Natural killer cell (primary cell): ENCODE measurements around the gene THY1. TPM values are rescaled to one million over a fixed set of nuclear protein-coding genes. Genes with fewer than 3 reads are reported as not detected.

Source experiments
- ATAC-seq, 3 donors: fragments of 150-1000 bp in 2 of 3; fragments of 200-7000 bp in 1 of 3; cut with Tn5 transposase; 1 replicate in 1 of 3; 2 replicates in 2 of 3; pipeline ENCODE4 v1.10.0; 2021; ENCODE audit warnings: mild to moderate bottlenecking in 2 of 3, moderate library complexity in 2 of 3
- DNase-seq, 2 donors: peaks; one replicate each; pipeline versions ENCODE4 v3.0.0 to v3.0.0-alpha.2; 2013 to 2021; ENCODE audit warnings: mixed read lengths in 1 of 2
- H3K27ac ChIP-seq: one replicate; pipeline ENCODE4 v1.5.1; 2013; ENCODE audit warnings: mild to moderate bottlenecking, low read length
- H3K27me3 ChIP-seq: one replicate; pipeline ENCODE4 v1.6.1; 2013; ENCODE audit warnings: low read length; ENCODE audit not compliant: control insufficient read depth, insufficient read depth
- H3K36me3 ChIP-seq: one replicate; pipeline ENCODE4 v1.6.1; 2013; ENCODE audit warnings: low read length; ENCODE audit not compliant: control insufficient read depth, insufficient read depth
- H3K4me1 ChIP-seq: one replicate; pipeline ENCODE4 v1.6.1; 2013; ENCODE audit warnings: low read length; ENCODE audit not compliant: control insufficient read depth, insufficient read depth
- H3K4me3 ChIP-seq: one replicate; pipeline ENCODE4 v1.5.1; 2013; ENCODE audit warnings: low read length
- H3K9me3 ChIP-seq: one replicate; pipeline ENCODE4 v1.6.1; 2013; ENCODE audit warnings: low read length; ENCODE audit not compliant: control insufficient read depth, insufficient read depth
- H3K27ac Mint-ChIP-seq, 2 donors: one replicate each; pipeline ENCODE4 v1.8.0; 2022; ENCODE audit warnings: mild to moderate bottlenecking in 2 of 2, mixed read lengths in 2 of 2, moderate library complexity in 1 of 2
- H3K27me3 Mint-ChIP-seq, 2 donors: one replicate each; pipeline ENCODE4 v1.8.0; 2022; ENCODE audit warnings: low read depth in 2 of 2, mixed read lengths in 2 of 2
- H3K36me3 Mint-ChIP-seq: one replicate; pipeline ENCODE4 v1.8.0; 2022; ENCODE audit warnings: mixed read lengths
- H3K4me1 Mint-ChIP-seq, 2 donors: one replicate each; pipeline ENCODE4 v1.8.0; 2022; ENCODE audit warnings: mixed read lengths in 2 of 2
- H3K4me3 Mint-ChIP-seq: one replicate; pipeline ENCODE4 v1.8.0; 2022; ENCODE audit warnings: mild to moderate bottlenecking, moderate library complexity, mixed read lengths
- H3K9me3 Mint-ChIP-seq, 2 donors: one replicate each; pipeline ENCODE4 v1.8.0; 2022; ENCODE audit warnings: mixed read lengths in 2 of 2
- WGBS: methylation state at CpG from one replicate; pipeline ENCODE4 v1.1.7; 2013; ENCODE audit warnings: missing lambda C conversion rate; ENCODE audit not compliant: insufficient coverage; 5-methylcytosine and 5-hydroxymethylcytosine counted together
- intact Hi-C: fragments of 100-400 bp; cut with micrococcal nuclease; formaldehyde crosslinking; loops from one replicate; pipeline ENCODE4 v1.14.2; 2022
- total RNA-seq, 4 donors: library from RNA; stranded (reverse); fragments of 120-200 nt in 1 of 4; gene quantifications; one replicate each; pipeline versions ENCODE4 v1.2.3 to v1.2.4, GENCODE V29; 2013 to 2022
- TF ChIP-seq, protein P1 (sequence below): fragments of 200-600 bp; IDR thresholded peaks from one replicate; pipeline ENCODE4 v1.8.0; 2022; ENCODE audit warnings: antibody characterized with exemption

Gene THY1
- total RNA-seq, 3 donors from 2014 or later (not counting 1 experiment from before 2014, with no cell fraction given): not detected

DNA sequence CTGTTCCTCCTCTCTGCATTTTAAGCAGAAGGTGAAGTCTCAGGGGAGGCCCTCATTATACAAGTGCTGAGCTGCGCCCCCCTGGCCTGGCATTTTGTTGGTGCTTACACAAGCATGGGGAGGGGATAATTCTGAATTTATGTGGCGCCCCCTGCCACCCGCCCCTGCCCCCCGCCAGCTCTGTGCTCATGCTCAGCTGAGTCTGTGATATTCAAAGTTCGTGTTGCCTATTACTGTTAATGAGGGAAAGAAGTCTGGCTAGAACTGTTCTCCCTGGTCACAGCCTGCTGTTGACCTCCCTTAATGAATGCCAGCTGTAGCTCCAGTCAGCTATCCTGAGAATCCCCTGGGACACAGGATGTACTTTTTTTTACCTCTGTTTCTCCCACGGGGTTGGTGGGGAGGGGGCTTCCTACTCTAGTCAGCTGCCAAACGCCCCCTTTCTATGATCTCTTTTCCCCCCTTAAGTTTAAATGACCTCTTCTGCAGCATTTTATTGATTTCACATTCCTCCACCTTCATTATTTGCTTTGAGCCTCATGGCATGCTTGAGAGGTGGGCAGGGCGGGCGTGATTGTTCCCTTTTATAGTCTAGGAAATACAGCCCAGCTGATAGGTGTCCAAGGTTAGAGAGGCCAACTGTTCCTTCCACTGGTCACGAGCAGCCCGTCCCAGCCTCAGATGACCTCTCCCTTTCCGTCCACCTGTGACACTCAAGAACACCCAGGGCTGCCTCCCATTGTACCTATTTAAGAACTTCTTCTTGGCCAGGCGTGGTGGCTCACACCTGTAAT is 53.6 kb downstream of the THY1 start:
- Mint-ChIP-seq H3K4me1 (peaks cover 7 to 13% of the 10 kb centered on the region in 2 donors), H3K4me3 (no peak overlapping the region), H3K27ac (no peak overlapping the region), H3K9me3 (no peaks in the 10 kb centered on the region), H3K27me3 (peaks cover 40 to 45% of the 10 kb centered on the region in 2 donors), H3K36me3 (peaks cover 5% of the 10 kb centered on the region)
- no peak for ATAC-seq
- WGBS: 89% methylated on average over 12 of the region's 13 CpGs
- H3K36me3 ChIP-seq: no peaks in the 10 kb centered on the region
- no peak for DNase-seq
- peaks cover 16% of the 10 kb centered on the region for H3K4me1 ChIP-seq
- H3K9me3 ChIP-seq: no peaks in the 10 kb centered on the region
- intact Hi-C loops: no loop called here
- no peak overlapping the region for H3K4me3 ChIP-seq
- TF ChIP-seq, protein P1, sequence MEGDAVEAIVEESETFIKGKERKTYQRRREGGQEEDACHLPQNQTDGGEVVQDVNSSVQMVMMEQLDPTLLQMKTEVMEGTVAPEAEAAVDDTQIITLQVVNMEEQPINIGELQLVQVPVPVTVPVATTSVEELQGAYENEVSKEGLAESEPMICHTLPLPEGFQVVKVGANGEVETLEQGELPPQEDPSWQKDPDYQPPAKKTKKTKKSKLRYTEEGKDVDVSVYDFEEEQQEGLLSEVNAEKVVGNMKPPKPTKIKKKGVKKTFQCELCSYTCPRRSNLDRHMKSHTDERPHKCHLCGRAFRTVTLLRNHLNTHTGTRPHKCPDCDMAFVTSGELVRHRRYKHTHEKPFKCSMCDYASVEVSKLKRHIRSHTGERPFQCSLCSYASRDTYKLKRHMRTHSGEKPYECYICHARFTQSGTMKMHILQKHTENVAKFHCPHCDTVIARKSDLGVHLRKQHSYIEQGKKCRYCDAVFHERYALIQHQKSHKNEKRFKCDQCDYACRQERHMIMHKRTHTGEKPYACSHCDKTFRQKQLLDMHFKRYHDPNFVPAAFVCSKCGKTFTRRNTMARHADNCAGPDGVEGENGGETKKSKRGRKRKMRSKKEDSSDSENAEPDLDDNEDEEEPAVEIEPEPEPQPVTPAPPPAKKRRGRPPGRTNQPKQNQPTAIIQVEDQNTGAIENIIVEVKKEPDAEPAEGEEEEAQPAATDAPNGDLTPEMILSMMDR: no peak
- peaks cover 13% of the 10 kb centered on the region for H3K27me3 ChIP-seq
- no peak overlapping the region for H3K27ac ChIP-seq

DNA sequence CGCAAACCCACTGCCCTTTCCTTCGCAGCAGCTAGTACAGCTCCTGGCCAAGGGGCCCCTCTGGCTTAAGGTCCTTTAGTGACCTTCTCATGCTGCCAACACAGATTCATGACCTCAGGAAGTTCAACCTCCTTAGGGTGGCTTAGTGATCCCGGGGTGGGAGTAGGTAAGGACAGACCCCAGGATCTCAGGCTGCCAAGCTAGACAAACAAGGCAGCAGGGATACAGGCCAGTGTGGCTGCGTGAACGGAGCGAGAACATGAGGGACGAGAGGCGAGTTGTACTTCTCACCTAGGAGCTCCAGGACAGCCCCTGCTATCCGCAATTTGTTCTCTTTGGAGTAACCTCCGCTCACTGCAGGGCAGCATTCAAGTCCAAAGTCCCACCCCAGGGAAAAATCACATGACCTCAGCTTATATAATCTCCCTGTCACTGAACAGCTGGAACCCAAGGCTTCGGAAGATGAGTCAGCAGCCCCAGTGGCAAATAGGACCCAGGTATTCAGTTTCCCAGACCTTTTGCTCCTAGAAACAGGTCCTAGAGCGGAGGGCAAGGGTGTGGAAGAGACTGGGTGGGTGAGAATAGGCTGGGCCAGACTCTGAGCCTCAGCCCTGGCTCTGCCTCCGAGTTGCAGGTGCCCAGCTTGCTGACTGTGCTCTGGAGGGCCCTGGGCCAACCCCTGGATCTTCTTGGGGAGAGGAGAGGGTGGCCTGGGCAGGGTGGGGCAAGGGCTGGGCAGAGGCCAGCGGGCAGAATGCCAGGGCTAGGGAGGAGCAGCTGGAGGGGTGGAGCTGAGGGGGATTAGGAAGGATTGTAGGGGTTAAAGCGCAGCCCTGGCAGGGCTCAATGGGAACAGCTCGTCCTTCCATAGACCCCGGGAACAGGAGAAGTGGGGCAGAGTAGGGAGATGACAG is 54.6 kb downstream of the THY1 start:
- Mint-ChIP-seq H3K4me1 (peaks cover 7% of the 10 kb centered on the region in 2 donors), H3K27me3 (peaks cover 41 to 49% of the 10 kb centered on the region in 2 donors), H3K36me3 (peaks cover 6% of the 10 kb centered on the region), H3K4me3 (no peak overlapping the region), H3K9me3 (no peaks in the 10 kb centered on the region), H3K27ac (no peak overlapping the region)
- Histone ChIP-seq H3K27ac (no peak overlapping the region), H3K4me3 (no peak overlapping the region), H3K4me1 (peaks cover 12% of the 10 kb centered on the region), H3K9me3 (no peaks in the 10 kb centered on the region), H3K27me3 (peaks cover 17% of the 10 kb centered on the region), H3K36me3 (no peaks in the 10 kb centered on the region)
- no peak for DNase-seq
- no peak for ATAC-seq
- TF ChIP-seq, protein P1: no peak
- intact Hi-C loops: no loop called here
- WGBS: 79% methylated on average over 17 of the region's 17 CpGs

DNA sequence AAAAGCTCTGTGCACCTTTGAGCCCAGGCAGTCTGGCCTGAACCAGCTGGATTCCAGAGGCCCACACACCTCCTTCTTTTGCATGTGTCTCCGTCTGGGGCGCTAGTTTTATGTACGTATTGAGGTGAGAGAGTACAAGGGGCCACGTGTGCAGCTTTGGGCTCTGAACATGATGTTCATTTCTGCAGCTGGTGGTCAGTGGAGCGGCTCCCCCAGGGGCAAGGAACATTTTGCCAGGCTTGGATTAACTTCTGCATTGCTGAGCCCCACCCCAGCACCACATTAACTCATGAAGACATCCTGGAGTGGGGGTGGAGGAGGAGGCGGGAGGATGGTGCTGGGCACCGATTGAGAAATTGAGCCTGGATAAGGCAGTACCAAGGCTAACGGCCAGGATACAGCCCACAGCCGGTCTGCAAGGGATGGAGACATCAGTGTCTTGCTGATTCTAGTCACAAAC is 55.3 kb downstream of the THY1 start:
- Mint-ChIP-seq H3K4me1 (peaks cover 7% of the 10 kb centered on the region in 2 donors), H3K36me3 (peaks cover 6% of the 10 kb centered on the region), H3K9me3 (no peaks in the 10 kb centered on the region), H3K27me3 (peaks cover 44 to 54% of the 10 kb centered on the region in 2 donors), H3K27ac (no peak overlapping the region), H3K4me3 (no peak overlapping the region)
- TF ChIP-seq, protein P1: no peak
- 86% methylated on average over 8 of the region's 9 CpGs for WGBS
- no peaks in the 10 kb centered on the region for H3K9me3 ChIP-seq
- H3K4me1 ChIP-seq: peaks cover 11% of the 10 kb centered on the region
- ATAC-seq (no peak), DNase-seq (no peak)
- H3K27me3 ChIP-seq: peaks cover 24% of the 10 kb centered on the region
- no peak overlapping the region for H3K4me3 ChIP-seq
- H3K36me3 ChIP-seq: no peaks in the 10 kb centered on the region
- no peak overlapping the region for H3K27ac ChIP-seq
- intact Hi-C loops: no loop called here

Other genes starting within 250 kb of the THY1 start
- gene NHERF4, start 237.7 kb downstream of the THY1 start, total RNA-seq: under 1 TPM; 0.33 to 0.48 (median 0.40) TPM
- 10 to 100 TPM; 29.0 to 32.5 (median 30.1) TPM for gene CBL, start 216.8 kb downstream of the THY1 start, total RNA-seq
- 1 to 10 TPM in 1 of 3 donors, under 1 TPM in 2; 0.11 to 2.0 (median 0.19) TPM for gene MCAM, start 106.0 kb downstream of the THY1 start, total RNA-seq
- 10 to 100 TPM; 18.0 to 21.8 (median 18.1) TPM for gene RNF26, start 88.6 kb downstream of the THY1 start, total RNA-seq
- not detected for gene C1QTNF5, start 82.3 kb downstream of the THY1 start, total RNA-seq
- not detected for gene MFRP, start 76.5 kb downstream of the THY1 start, total RNA-seq
- 1 to 10 TPM in 1 of 3 donors, under 1 TPM in 1, not detected in 1; 0.50 to 3.9 TPM for gene USP2, start 41.5 kb downstream of the THY1 start, total RNA-seq